GM18508 (cell line): Measurements from ENCODE around the gene MORN3.

ENCODE experiments used
- ATAC-seq: cut with Tn5 transposase; IDR thresholded peaks from one replicate; pipeline ENCODE4 v1.9.1; 2021; ENCODE audit warnings: moderate number of reproducible peaks; ENCODE audit not compliant: insufficient read depth, unreplicated experiment

MORN3 gene

DNA sequence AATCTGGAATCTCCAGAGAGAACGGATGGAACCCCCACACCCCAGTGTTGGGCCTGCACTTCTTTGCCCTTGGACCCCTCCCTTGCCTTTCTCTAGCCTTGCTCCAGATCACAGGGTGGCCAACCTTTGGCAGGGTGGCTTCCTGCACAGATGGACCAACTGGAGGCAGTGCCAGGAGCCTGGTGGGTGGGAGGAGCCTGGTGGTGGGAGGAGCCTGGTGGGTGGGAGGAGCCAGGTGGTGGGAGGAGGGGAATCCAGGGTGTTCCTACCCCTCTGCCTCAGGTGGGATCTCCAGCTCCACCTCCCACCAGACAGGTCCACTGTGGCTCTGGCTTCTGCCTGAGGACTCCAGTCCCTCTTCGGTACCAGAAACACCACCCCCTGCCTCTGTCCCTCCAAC is 58.1 kb downstream of the MORN3 start:
- ATAC-seq = no peak

- ATAC-seq = no peak
These were observed 59.0 kb downstream of the MORN3 start for GRCh38 chr12:121610239-121611149.

GRCh38 chr12:121608301-121608700 is 61.2 kb downstream of the MORN3 start:
- ATAC-seq = no peak

GRCh38 chr12:121603581-121603980 is 65.9 kb downstream of the MORN3 start:
- ATAC-seq = no peak

- ATAC-seq = no peak
These were observed 66.7 kb downstream of the MORN3 start for GRCh38 chr12:121602766-121603165.

DNA sequence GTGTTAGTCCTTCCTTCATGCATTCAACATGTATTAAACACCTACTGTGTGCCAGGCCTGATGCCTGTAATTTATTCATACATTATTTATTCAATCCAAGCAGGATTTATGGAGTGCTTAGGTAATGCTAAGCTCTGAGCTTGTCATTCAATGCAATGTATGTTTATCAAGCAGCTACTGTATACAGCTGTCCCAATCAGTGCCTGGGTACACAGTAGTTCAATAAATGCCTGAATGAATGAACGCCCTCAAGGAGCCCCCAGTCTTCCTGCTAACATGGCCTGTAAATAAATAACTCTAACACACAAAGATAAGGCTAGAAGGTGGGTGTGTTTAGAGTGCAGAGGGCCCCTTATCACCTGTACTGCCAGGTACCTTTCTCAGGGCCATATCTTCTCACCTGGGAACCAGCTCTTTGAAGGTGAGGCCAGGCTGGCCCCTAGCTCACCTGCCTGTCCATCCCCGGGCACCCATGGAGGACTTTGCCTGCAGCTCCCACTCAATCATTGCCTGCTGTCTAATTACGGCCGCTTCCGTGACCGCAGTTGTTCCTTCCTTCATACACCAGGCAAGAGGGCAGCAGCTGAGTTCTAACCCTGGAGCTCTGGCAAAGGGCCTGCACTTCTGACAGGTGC is 68.6 kb downstream of the MORN3 start:
- ATAC-seq = no peak
